Nephron progenitor cell (in vitro differentiated cells): ENCODE results near the gene ACOT8.

Experiments used
- DNase-seq: peaks from one replicate; pipeline ENCODE4 v3.0.0; 2021
- H3K27ac Mint-ChIP-seq: 2 replicates; pipeline ENCODE4 v1.8.0; 2021; ENCODE audit warnings: mild to moderate bottlenecking, moderate library complexity, mixed read lengths
- H3K27me3 Mint-ChIP-seq: 2 replicates; pipeline ENCODE4 v1.8.0; 2021; ENCODE audit warnings: mild to moderate bottlenecking, low read depth, mixed read lengths; ENCODE audit not compliant: poor library complexity
- H3K36me3 Mint-ChIP-seq: 2 replicates; pipeline ENCODE4 v1.8.0; 2021; ENCODE audit warnings: low read depth, mixed read lengths
- H3K4me1 Mint-ChIP-seq: 2 replicates; pipeline ENCODE4 v1.8.0; 2021; ENCODE audit warnings: mixed read lengths
- H3K4me3 Mint-ChIP-seq: 2 replicates; pipeline ENCODE4 v1.8.0; 2021; ENCODE audit warnings: mild to moderate bottlenecking, moderate library complexity, mixed read lengths
- H3K9me3 Mint-ChIP-seq: 2 replicates; pipeline ENCODE4 v1.8.0; 2021; ENCODE audit warnings: mild to moderate bottlenecking, moderate library complexity, mixed read lengths
- TF ChIP-seq, protein P1 (sequence below): fragments of 200-600 bp; sonication (generic); IDR thresholded peaks from 2 replicates; pipeline ENCODE4 v1.5.0; 2021; ENCODE audit warnings: antibody characterized with exemption

Gene ACOT8

DNA sequence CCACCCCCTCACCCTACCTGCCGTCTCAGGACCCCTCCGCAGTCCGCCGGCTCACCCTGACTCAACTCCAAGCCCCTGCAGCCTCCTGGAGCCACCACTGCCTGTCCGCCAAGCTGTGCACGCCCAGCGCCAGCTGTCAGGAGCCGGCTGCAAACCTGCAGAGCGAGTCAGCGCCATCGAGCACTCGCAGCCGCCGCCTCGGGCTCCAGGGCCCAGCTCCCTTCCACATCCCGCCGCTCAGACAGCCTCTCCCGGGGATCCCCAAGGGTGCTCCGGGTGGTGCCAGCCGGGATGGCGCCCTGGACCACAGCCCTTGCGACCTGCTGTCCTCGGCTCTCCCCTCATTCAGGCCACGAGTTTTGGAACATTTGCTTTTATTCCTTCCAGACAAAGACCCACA, 34.3 kb downstream of the ACOT8 start:
- no peak for DNase-seq
- no peak overlapping the region for H3K27ac Mint-ChIP-seq
- no peaks in the 10 kb centered on the region for H3K9me3 Mint-ChIP-seq
- H3K36me3 Mint-ChIP-seq: peaks cover under 1% of the 10 kb centered on the region
- H3K4me1 Mint-ChIP-seq: peaks cover 52% of the 10 kb centered on the region
- peaks cover 35% of the 10 kb centered on the region for H3K27me3 Mint-ChIP-seq
- TF ChIP-seq, protein P1, sequence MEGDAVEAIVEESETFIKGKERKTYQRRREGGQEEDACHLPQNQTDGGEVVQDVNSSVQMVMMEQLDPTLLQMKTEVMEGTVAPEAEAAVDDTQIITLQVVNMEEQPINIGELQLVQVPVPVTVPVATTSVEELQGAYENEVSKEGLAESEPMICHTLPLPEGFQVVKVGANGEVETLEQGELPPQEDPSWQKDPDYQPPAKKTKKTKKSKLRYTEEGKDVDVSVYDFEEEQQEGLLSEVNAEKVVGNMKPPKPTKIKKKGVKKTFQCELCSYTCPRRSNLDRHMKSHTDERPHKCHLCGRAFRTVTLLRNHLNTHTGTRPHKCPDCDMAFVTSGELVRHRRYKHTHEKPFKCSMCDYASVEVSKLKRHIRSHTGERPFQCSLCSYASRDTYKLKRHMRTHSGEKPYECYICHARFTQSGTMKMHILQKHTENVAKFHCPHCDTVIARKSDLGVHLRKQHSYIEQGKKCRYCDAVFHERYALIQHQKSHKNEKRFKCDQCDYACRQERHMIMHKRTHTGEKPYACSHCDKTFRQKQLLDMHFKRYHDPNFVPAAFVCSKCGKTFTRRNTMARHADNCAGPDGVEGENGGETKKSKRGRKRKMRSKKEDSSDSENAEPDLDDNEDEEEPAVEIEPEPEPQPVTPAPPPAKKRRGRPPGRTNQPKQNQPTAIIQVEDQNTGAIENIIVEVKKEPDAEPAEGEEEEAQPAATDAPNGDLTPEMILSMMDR: no peak
- H3K4me3 Mint-ChIP-seq: no peak overlapping the region

DNA sequence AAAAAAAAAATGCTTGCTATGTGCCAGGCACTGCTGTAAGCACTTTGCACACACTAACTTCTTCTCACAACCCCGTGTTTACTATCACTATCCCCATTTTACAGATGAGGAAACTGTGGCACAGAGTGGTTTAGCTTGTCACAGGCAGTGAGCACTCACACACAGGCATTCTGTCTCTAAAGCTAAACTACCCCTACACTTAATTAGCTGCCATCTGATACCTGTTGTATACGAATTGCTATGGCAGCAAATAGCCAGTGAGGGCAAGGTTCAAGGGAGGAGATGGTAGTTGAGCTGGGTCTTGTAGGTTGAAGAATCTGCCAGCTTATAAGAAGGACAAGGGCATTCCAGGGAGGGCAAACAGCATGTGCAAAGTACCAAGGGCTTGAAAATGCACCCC, 35.2 kb downstream of the ACOT8 start:
- peaks cover 5% of the 10 kb centered on the region for H3K36me3 Mint-ChIP-seq
- TF ChIP-seq, protein P1: no peak
- H3K4me1 Mint-ChIP-seq: peaks cover 50% of the 10 kb centered on the region
- H3K27ac Mint-ChIP-seq: no peak overlapping the region
- no peak overlapping the region for H3K4me3 Mint-ChIP-seq
- no peak for DNase-seq
- no peaks in the 10 kb centered on the region for H3K9me3 Mint-ChIP-seq
- peaks cover 35% of the 10 kb centered on the region for H3K27me3 Mint-ChIP-seq

DNA sequence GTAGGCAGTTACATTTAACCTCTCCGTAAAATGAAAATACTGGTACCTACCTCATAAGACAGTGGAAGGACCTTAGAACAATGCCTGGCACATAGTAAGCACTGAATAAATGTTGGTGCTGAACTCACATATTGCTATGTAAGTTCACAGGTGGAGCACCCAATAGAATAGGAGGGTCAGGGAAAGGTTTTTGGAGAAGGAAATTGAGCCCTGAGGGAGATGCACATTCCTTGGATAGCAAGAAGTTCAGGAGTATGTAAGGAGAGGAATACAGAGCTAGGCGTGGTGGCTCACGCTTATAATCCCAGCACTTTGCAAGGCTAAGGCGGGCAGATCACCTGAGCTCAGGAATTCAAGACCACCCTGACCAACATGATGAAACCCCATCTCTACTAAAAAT, 37.7 kb downstream of the ACOT8 start:
- H3K4me1 Mint-ChIP-seq: peaks cover 49% of the 10 kb centered on the region
- no peaks in the 10 kb centered on the region for H3K9me3 Mint-ChIP-seq
- no peak overlapping the region for H3K27ac Mint-ChIP-seq
- H3K27me3 Mint-ChIP-seq: peaks cover 29% of the 10 kb centered on the region
- DNase-seq: no peak
- TF ChIP-seq, protein P1: no peak
- peaks cover 19% of the 10 kb centered on the region for H3K36me3 Mint-ChIP-seq
- no peak overlapping the region for H3K4me3 Mint-ChIP-seq

DNA sequence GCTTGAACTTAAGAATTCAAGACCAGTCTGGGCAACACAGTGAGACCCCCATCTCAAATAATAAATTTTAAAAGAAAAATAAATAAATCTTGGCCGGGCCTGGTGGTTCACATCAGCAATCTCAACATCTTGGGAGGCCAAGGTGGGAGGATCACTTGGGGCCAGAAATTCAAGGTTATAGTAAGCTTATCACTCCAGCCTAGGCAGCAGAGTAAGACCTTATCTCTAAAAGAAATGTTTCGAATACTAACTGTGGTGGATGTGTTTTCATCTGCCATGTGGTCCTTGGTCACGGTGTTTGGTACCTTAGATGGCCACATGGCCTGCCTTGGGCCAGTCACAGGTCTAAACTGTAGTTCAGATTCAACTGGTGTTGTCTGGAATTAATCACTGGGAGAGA, 39.0 kb downstream of the ACOT8 start:
- Mint-ChIP-seq H3K27ac (no peak overlapping the region), H3K27me3 (peaks cover 17% of the 10 kb centered on the region), H3K4me1 (peaks cover 47% of the 10 kb centered on the region), H3K4me3 (no peak overlapping the region), H3K9me3 (no peaks in the 10 kb centered on the region), H3K36me3 (peaks cover 22% of the 10 kb centered on the region)
- TF ChIP-seq, protein P1: no peak
- no peak for DNase-seq

DNA sequence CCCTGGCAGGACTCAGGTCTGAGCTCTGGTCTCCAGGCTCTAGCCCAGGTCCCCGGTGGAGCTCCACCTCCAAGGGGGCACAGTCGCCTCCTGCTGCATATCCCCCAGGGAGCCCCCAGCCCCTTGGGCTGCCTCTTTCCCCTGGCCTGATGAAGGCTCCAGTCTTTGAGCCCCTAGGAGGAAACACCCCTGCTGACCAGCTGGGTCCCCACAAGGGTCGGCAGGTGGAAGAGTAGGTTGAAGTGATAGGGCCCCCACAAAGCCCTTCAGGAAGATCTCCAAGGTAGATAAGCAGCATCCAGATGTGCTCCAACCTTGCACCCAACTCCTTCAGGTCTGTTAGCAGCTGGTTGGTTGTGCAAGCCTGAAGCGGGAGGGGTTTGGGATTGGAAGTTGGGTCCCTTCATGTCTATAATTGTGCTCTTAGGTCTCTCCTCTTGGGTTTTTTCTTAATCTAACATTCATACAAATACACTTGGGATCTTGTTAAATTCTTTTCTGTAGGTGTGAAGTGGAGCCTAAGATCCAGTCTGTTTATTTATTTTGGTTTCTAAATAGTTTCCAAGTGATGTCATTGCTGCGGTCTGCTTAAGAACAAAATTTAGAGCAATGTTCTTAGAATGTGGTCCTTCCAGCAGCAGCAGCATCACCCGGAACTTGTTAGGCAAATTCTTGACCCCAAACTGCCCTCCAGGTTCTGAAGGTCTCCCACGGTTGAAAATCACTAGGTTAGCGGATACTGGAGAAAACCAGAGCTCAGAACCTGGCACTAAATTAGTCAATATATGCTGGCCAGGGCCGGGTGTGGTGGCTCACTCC, 39.6 kb downstream of the ACOT8 start:
- Mint-ChIP-seq H3K27me3 (peaks cover 11% of the 10 kb centered on the region), H3K4me1 (peaks cover 49% of the 10 kb centered on the region), H3K4me3 (no peak overlapping the region), H3K36me3 (peaks cover 26% of the 10 kb centered on the region), H3K27ac (peak overlapping the region; percentile 88), H3K9me3 (no peaks in the 10 kb centered on the region)
- DNase-seq: no peak
- TF ChIP-seq, protein P1: no peak

DNA sequence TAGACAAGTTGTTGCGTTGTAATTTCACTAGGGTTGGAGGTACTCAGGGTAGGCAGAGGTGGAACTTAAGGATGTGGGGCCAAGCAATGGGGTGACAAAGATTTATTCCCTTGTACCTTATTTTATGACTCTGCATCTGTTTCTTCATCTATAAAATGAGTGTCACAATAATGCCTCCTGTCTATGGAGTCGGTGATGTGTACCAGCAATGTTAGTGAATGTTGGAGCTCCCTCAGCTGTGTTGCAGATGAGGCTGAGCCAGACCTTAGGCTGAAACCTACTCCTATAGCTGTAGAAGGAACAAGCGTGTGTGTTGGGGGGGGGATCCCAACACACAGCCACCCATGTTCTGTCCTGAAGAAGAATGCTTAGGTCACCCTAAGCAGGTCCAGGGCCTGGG, 40.2 kb downstream of the ACOT8 start:
- Mint-ChIP-seq H3K4me1 (peaks cover 43% of the 10 kb centered on the region), H3K36me3 (peaks cover 28% of the 10 kb centered on the region), H3K27me3 (peaks cover 7% of the 10 kb centered on the region), H3K27ac (peak overlapping the region; percentile 95), H3K9me3 (no peaks in the 10 kb centered on the region), H3K4me3 (no peak overlapping the region)
- TF ChIP-seq, protein P1: no peak
- DNase-seq: no peak
